Gastrocnemius medialis (tissue), 4 donors: ENCODE data around the gene CABLES2.

Source experiments
- POLR2A ChIP-seq, 2 donors: fragments of 450-650 bp; IDR thresholded peaks; one replicate each; pipeline ENCODE4 v1.6.1; 2017; ENCODE audit warnings: antibody characterized with exemption in 2 of 2, mild to moderate bottlenecking in 2 of 2, moderate library complexity in 2 of 2
- TF ChIP-seq, protein P1 (sequence below), 5 experiments: fragments of 450-650 bp in 3 of 5; fragments of 200-600 bp in 2 of 5; sonication (generic) in 2 of 5; IDR thresholded peaks in 4 of 5; conservative IDR thresholded peaks in 1 of 5; 1 replicate in 4 of 5; 2 replicates in 1 of 5; pipeline ENCODE4 v1.5.1; 2016 to 2019; ENCODE audit warnings: antibody characterized with exemption in 5 of 5, mild to moderate bottlenecking in 3 of 5, moderate library complexity in 3 of 5

DNA sequence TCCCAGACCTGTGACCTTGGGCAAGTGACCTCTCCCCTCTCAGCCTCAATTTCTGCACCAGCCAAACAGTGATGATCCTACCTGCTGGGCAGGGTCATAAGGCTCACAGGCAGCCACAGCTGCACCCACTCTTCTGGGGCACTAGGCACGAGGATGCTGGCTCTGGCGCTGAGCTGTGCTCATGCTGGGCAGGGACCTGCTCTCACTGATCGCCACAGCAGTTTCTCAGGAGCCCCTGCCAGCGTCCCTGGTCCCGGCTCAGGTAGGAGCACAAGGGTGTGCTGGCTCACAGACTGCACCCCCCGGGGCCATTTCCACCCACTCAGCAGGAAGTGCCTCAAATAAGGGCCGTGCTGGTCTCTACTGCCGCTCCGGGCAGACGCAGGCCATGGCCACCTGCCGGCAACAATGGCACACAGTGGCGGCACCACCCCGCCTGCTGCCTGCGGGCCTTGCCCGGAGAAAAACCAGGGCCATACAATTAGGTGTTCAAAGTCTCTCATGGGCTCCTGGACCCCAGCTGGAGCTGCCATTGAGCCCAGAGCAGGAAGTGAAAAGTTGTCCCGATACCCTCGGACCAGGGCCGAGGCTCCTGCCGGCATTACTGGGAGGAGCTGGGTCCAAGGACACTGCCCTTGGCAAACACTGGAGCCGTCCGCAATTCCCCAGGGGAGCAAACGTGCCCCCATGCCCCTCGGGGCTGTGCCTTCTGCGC is 4.6 kb upstream of the CABLES2 start:
- TF ChIP-seq, protein P1, sequence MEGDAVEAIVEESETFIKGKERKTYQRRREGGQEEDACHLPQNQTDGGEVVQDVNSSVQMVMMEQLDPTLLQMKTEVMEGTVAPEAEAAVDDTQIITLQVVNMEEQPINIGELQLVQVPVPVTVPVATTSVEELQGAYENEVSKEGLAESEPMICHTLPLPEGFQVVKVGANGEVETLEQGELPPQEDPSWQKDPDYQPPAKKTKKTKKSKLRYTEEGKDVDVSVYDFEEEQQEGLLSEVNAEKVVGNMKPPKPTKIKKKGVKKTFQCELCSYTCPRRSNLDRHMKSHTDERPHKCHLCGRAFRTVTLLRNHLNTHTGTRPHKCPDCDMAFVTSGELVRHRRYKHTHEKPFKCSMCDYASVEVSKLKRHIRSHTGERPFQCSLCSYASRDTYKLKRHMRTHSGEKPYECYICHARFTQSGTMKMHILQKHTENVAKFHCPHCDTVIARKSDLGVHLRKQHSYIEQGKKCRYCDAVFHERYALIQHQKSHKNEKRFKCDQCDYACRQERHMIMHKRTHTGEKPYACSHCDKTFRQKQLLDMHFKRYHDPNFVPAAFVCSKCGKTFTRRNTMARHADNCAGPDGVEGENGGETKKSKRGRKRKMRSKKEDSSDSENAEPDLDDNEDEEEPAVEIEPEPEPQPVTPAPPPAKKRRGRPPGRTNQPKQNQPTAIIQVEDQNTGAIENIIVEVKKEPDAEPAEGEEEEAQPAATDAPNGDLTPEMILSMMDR (IDR thresholded peaks at IDR 0.05 in 4 of 5, conservative IDR thresholded peaks at IDR 0.05 in 1 of 5): no peak
- no peak for TF ChIP-seq POLR2A (IDR thresholded peaks at IDR 0.05)
